Measurements from ENCODE around the gene LRRC8B. TPM values are rescaled to one million over a fixed set of nuclear protein-coding genes. Genes with fewer than 3 reads are reported as not detected.

The LRRC8B gene
- total RNA-seq, 2 experiments from 2014 or later: 38.9 to 41.5 TPM

- CTCF ChIA-PET: no interaction called here
- intact Hi-C loops (cut with DNase I, micrococcal nuclease): no loop called here
- no peak overlapping the region for H3K27ac Mint-ChIP-seq
Observed at GRCh38 chr1:89565521-89565920, 40.9 kb downstream of the LRRC8B start.

GRCh38 chr1:89566761-89567174 is 42.1 kb downstream of the LRRC8B start:
- CTCF ChIA-PET: interaction anchor here (0.7 to 1.0 kb wide), 3 partner anchors 12 to 196 kb away, joined by 3 read pairs; no protein-coding TSS in a partner anchor
- POLR2A ChIA-PET: no interaction called here
- intact Hi-C loops (cut with DNase I, micrococcal nuclease): no loop called here
- peaks cover 55% of the 10 kb centered on the region for H3K4me1 Mint-ChIP-seq
- no peak for DNase-seq
- H3K4me3 Mint-ChIP-seq: no peak overlapping the region
- ATAC-seq: no peak
- no peaks in the 10 kb centered on the region for H3K27me3 Mint-ChIP-seq
- H3K9me3 Mint-ChIP-seq (ENCODE audit: low read depth): peaks cover 4% of the 10 kb centered on the region
- peaks cover 61% of the 10 kb centered on the region for H3K36me3 Mint-ChIP-seq (ENCODE audit: low read depth)
- H3K27ac Mint-ChIP-seq: no peak overlapping the region

More at GRCh38 chr1:89565521-89565920, 40.9 kb downstream of the LRRC8B start:
- DNase-seq (no peak), ATAC-seq (no peak)
- POLR2A ChIA-PET: no interaction called here
- Mint-ChIP-seq H3K4me3 (no peak overlapping the region), H3K9me3 (ENCODE audit: low read depth) (peaks cover 3% of the 10 kb centered on the region), H3K27me3 (no peaks in the 10 kb centered on the region), H3K4me1 (peaks cover 45% of the 10 kb centered on the region), H3K36me3 (ENCODE audit: low read depth) (peaks cover 51% of the 10 kb centered on the region)

GRCh38 chr1:89567797-89568196 is 43.2 kb downstream of the LRRC8B start:
- peaks cover 64% of the 10 kb centered on the region for H3K36me3 Mint-ChIP-seq (ENCODE audit: low read depth)
- no peak overlapping the region for H3K27ac Mint-ChIP-seq
- POLR2A ChIA-PET: no interaction called here
- DNase-seq (no peak), ATAC-seq (no peak)
- peaks cover 4% of the 10 kb centered on the region for H3K9me3 Mint-ChIP-seq (ENCODE audit: low read depth)
- CTCF ChIA-PET: interaction anchor here (1.0 to 1.1 kb wide), 2 partner anchors 13 to 49 kb away, joined by 3 read pairs; no protein-coding TSS in a partner anchor
- no peak overlapping the region for H3K4me3 Mint-ChIP-seq
- no peaks in the 10 kb centered on the region for H3K27me3 Mint-ChIP-seq
- peaks cover 56% of the 10 kb centered on the region for H3K4me1 Mint-ChIP-seq
- intact Hi-C loops (cut with DNase I, micrococcal nuclease): no loop called here

- no peak overlapping the region for H3K27ac Mint-ChIP-seq
- ATAC-seq: no peak
- H3K9me3 Mint-ChIP-seq (ENCODE audit: low read depth): peaks cover 4% of the 10 kb centered on the region
- H3K27me3 Mint-ChIP-seq: no peaks in the 10 kb centered on the region
- H3K4me3 Mint-ChIP-seq: no peak overlapping the region
- no peak for DNase-seq
- H3K36me3 Mint-ChIP-seq (ENCODE audit: low read depth): peaks cover 71% of the 10 kb centered on the region
- ChIA-PET CTCF (interaction anchor here (0.6 kb wide), 1 partner anchor 121 kb away, joined by 5 read pairs; no protein-coding TSS in a partner anchor), POLR2A (no interaction called here)
- intact Hi-C loops (cut with DNase I, micrococcal nuclease): no loop called here
- peaks cover 34% of the 10 kb centered on the region for H3K4me1 Mint-ChIP-seq
Observed at GRCh38 chr1:89573410-89573809, 48.8 kb downstream of the LRRC8B start.

- ChIA-PET POLR2A (no interaction called here), CTCF (no interaction called here)
- Mint-ChIP-seq H3K36me3 (ENCODE audit: low read depth) (peaks cover 70% of the 10 kb centered on the region), H3K27me3 (no peaks in the 10 kb centered on the region), H3K4me3 (no peak overlapping the region), H3K27ac (no peak overlapping the region), H3K4me1 (peaks cover 38% of the 10 kb centered on the region), H3K9me3 (ENCODE audit: low read depth) (peaks cover 4% of the 10 kb centered on the region)
- ATAC-seq (no peak), DNase-seq (no peak)
- intact Hi-C loops (cut with DNase I, micrococcal nuclease): no loop called here
Observed at GRCh38 chr1:89574621-89575020, 50.0 kb downstream of the LRRC8B start.

- no peaks in the 10 kb centered on the region for H3K27me3 Mint-ChIP-seq
- peaks cover 2% of the 10 kb centered on the region for H3K9me3 Mint-ChIP-seq (ENCODE audit: low read depth)
- peak overlapping the region; percentile 10 for H3K27ac Mint-ChIP-seq
- ATAC-seq (no peak), DNase-seq (no peak)
- intact Hi-C loops (cut with DNase I, micrococcal nuclease): no loop called here
- peaks cover 70% of the 10 kb centered on the region for H3K36me3 Mint-ChIP-seq (ENCODE audit: low read depth)
- CTCF ChIA-PET: no interaction called here
- POLR2A ChIA-PET: no interaction called here
- H3K4me3 Mint-ChIP-seq: no peak overlapping the region
- H3K4me1 Mint-ChIP-seq: peaks cover 43% of the 10 kb centered on the region
Observed at GRCh38 chr1:89575207-89575606, 50.6 kb downstream of the LRRC8B start.

GRCh38 chr1:89576013-89576412 is 51.4 kb downstream of the LRRC8B start:
- H3K4me1 Mint-ChIP-seq: peaks cover 44% of the 10 kb centered on the region

GRCh38 chr1:89578151-89578550 is 53.5 kb downstream of the LRRC8B start:
- ChIA-PET POLR2A (interaction anchor here (0.6 kb wide), 1 partner anchor 688 kb away, joined by 4 read pairs; no protein-coding TSS in a partner anchor), CTCF (interaction anchor here (0.9 to 3.5 kb wide), 5 partner anchors 11 to 37 kb away, joined by 3 to 13 read pairs (median 4); no protein-coding TSS in a partner anchor)
- ATAC-seq (no peak), DNase-seq (no peak)
- peaks cover 75% of the 10 kb centered on the region for H3K36me3 Mint-ChIP-seq (ENCODE audit: low read depth)
- H3K9me3 Mint-ChIP-seq (ENCODE audit: low read depth): no peaks in the 10 kb centered on the region
- H3K4me3 Mint-ChIP-seq: no peak overlapping the region
- intact Hi-C loops (cut with DNase I, micrococcal nuclease): no loop called here
- H3K27me3 Mint-ChIP-seq: no peaks in the 10 kb centered on the region
- peaks cover 47% of the 10 kb centered on the region for H3K4me1 Mint-ChIP-seq
- H3K27ac Mint-ChIP-seq: no peak overlapping the region

More at GRCh38 chr1:89576013-89576412, 51.4 kb downstream of the LRRC8B start:
- no peak for DNase-seq
- no peaks in the 10 kb centered on the region for H3K9me3 Mint-ChIP-seq (ENCODE audit: low read depth)
- H3K4me3 Mint-ChIP-seq: no peak overlapping the region
- H3K27ac Mint-ChIP-seq: no peak overlapping the region
- ChIA-PET CTCF (interaction anchor here (0.6 to 1.7 kb wide), 2 partner anchors 18 to 190 kb away, joined by 4 to 5 read pairs; no protein-coding TSS in a partner anchor), POLR2A (no interaction called here)
- peaks cover 70% of the 10 kb centered on the region for H3K36me3 Mint-ChIP-seq (ENCODE audit: low read depth)
- intact Hi-C loops (cut with DNase I, micrococcal nuclease): no loop called here
- ATAC-seq: no peak
- no peaks in the 10 kb centered on the region for H3K27me3 Mint-ChIP-seq

- POLR2A ChIA-PET: interaction anchor here (1.4 kb wide), 1 partner anchor 16 kb away, joined by 3 read pairs; no protein-coding TSS in a partner anchor
- peaks cover 49% of the 10 kb centered on the region for H3K4me1 Mint-ChIP-seq
- CTCF ChIA-PET: interaction anchor here (0.6 to 3.5 kb wide), 7 partner anchors 9 to 38 kb away, joined by 3 to 13 read pairs (median 4); no protein-coding TSS in a partner anchor
- H3K27ac Mint-ChIP-seq: peak overlapping the region; percentile 63
- ATAC-seq: no peak
- H3K4me3 Mint-ChIP-seq: no peak overlapping the region
- intact Hi-C loops (cut with DNase I, micrococcal nuclease): no loop called here
- no peak for DNase-seq
- no peaks in the 10 kb centered on the region for H3K9me3 Mint-ChIP-seq (ENCODE audit: low read depth)
- H3K36me3 Mint-ChIP-seq (ENCODE audit: low read depth): peaks cover 76% of the 10 kb centered on the region
- no peaks in the 10 kb centered on the region for H3K27me3 Mint-ChIP-seq
Observed at GRCh38 chr1:89578946-89579684, 54.5 kb downstream of the LRRC8B start.

- ATAC-seq: no peak
- Mint-ChIP-seq H3K9me3 (ENCODE audit: low read depth) (no peaks in the 10 kb centered on the region), H3K36me3 (ENCODE audit: low read depth) (peaks cover 76% of the 10 kb centered on the region), H3K4me3 (no peak overlapping the region), H3K27me3 (no peaks in the 10 kb centered on the region), H3K4me1 (peaks cover 58% of the 10 kb centered on the region), H3K27ac (no peak overlapping the region)
- DNase-seq: no peak
- intact Hi-C loops (cut with DNase I, micrococcal nuclease): no loop called here
- POLR2A ChIA-PET: interaction anchor here (1.4 kb wide), 1 partner anchor 15 kb away, joined by 3 read pairs; no protein-coding TSS in a partner anchor
- CTCF ChIA-PET: interaction anchor here (0.8 to 3.5 kb wide), 5 partner anchors 11 to 421 kb away, joined by 3 to 13 read pairs (median 4); no protein-coding TSS in a partner anchor
Observed at GRCh38 chr1:89580036-89580435, 55.4 kb downstream of the LRRC8B start.

- Mint-ChIP-seq H3K36me3 (ENCODE audit: low read depth) (peaks cover 77% of the 10 kb centered on the region), H3K4me3 (no peak overlapping the region), H3K4me1 (peaks cover 65% of the 10 kb centered on the region), H3K27me3 (no peaks in the 10 kb centered on the region), H3K9me3 (ENCODE audit: low read depth) (no peaks in the 10 kb centered on the region), H3K27ac (peak overlapping the region; percentile 79)
- ChIA-PET POLR2A (interaction anchor here (0.6 to 0.7 kb wide), 2 partner anchors 36 to 182 kb away, joined by 3 to 6 read pairs; no protein-coding TSS in a partner anchor), CTCF (interaction anchor here (0.6 to 1.5 kb wide), 4 partner anchors 13 to 1603 kb away, joined by 3 to 5 read pairs (median 4); no protein-coding TSS in a partner anchor)
- ATAC-seq: peak; percentile 55
- intact Hi-C loops (cut with DNase I, micrococcal nuclease): no loop called here
- no peak for DNase-seq
Observed at GRCh38 chr1:89581859-89582258, 57.2 kb downstream of the LRRC8B start.

Measured in activated CD4-positive, alpha-beta T cell treated with anti-CD3 and anti-CD28 coated beads for 36 hours (primary cell).